H1 (cell line): ENCODE measurements around the gene RPTOR. TPM values are rescaled to one million over a fixed set of nuclear protein-coding genes. Genes with fewer than 3 reads are reported as not detected.

Experiments
- CTCF ChIA-PET: fragments of 300-600 bp; sonication (Branson Sonifier 250); formaldehyde crosslinking; loops from one replicate; lab custom pipeline; 2021; ENCODE audit not compliant: partially characterized antibody; lab: Charles Lee
- POLR2A ChIA-PET: fragments of 300-600 bp; sonication (Branson Sonifier 250); formaldehyde crosslinking; loops from one replicate; lab custom pipeline; 2021; ENCODE audit warnings: inconsistent platforms; ENCODE audit not compliant: partially characterized antibody; lab: Charles Lee
- DNase-seq, 2 experiments: peaks; one replicate each; pipeline versions ENCODE4 v3.0.0 to v3.0.0-alpha.2; 2010 to 2022; ENCODE audit warnings: low spot score in 2 of 2, low read depth in 1 of 2, mixed read lengths in 1 of 2
- FAIRE-seq: peaks from 2 replicates; lab custom pipeline; 2011; peaks lifted over from hg19 to GRCh38; lab: Jason Lieb, UNC
- H2AFZ ChIP-seq: 2 replicates; pipeline ENCODE4 v1.8.1; 2012; ENCODE audit warnings: low read length, inconsistent platforms
- H2AK5ac ChIP-seq: 2 replicates; pipeline ENCODE4 v1.6.1; 2013; ENCODE audit warnings: low read depth, low read length
- H2BK120ac ChIP-seq: replicated peaks from 2 replicates; pipeline ENCODE3; 2013; ENCODE audit warnings: low read depth, low read length, inconsistent platforms
- H2BK12ac ChIP-seq: 2 replicates; pipeline ENCODE4 v1.6.1; 2013; ENCODE audit warnings: low read depth, low read length
- H2BK15ac ChIP-seq: 2 replicates; pipeline ENCODE4 v1.6.1; 2013; ENCODE audit warnings: low read length
- H2BK20ac ChIP-seq: 2 replicates; pipeline ENCODE4 v1.6.1; 2013; ENCODE audit warnings: low read length
- H2BK5ac ChIP-seq: 2 replicates; pipeline ENCODE4 v1.6.1; 2013; ENCODE audit warnings: low read depth, low read length
- H3K14ac ChIP-seq: 2 replicates; pipeline ENCODE4 v1.6.1; 2013; ENCODE audit warnings: inconsistent platforms; ENCODE audit not compliant: insufficient read length
- H3K18ac ChIP-seq: 2 replicates; pipeline ENCODE4 v1.6.1; 2013; ENCODE audit warnings: low read length; ENCODE audit errors: extremely low read depth
- H3K23ac ChIP-seq: 2 replicates; pipeline ENCODE4 v1.6.1; 2013; ENCODE audit warnings: inconsistent platforms; ENCODE audit not compliant: insufficient read length
- H3K23me2 ChIP-seq: 2 replicates; pipeline ENCODE4 v1.6.1; 2013; ENCODE audit warnings: low read depth, low read length
- H3K27ac ChIP-seq: 2 replicates; pipeline ENCODE4 v1.6.1; 2011; ENCODE audit warnings: low read depth, low read length, inconsistent platforms
- H3K27me3 ChIP-seq, 4 experiments: replicated peaks in 1 of 4; 1 replicate in 1 of 4; 2 replicates in 3 of 4; pipeline versions ENCODE4 v1.6.1 to v1.8.1; 2011 to 2013; ENCODE audit warnings: low read length in 3 of 4, mild to moderate bottlenecking in 3 of 4, inconsistent platforms in 2 of 4, mixed read lengths in 2 of 4, moderate library complexity in 1 of 4; ENCODE audit not compliant: control insufficient read depth in 3 of 4, insufficient read depth in 3 of 4; ENCODE audit errors: extremely low read depth in 1 of 4
- H3K36me3 ChIP-seq, 4 experiments: 2 replicates each; pipeline versions ENCODE4 v1.6.1 to v1.8.1; 2011 to 2013; ENCODE audit warnings: mild to moderate bottlenecking in 4 of 4, low read length in 3 of 4, moderate library complexity in 2 of 4, control low read depth in 1 of 4, inconsistent platforms in 1 of 4; ENCODE audit not compliant: insufficient read depth in 4 of 4, control insufficient read depth in 2 of 4
- H3K4ac ChIP-seq: replicated peaks from 2 replicates; pipeline ENCODE3; 2013; ENCODE audit warnings: low read length, low read depth, mixed read lengths, inconsistent platforms; ENCODE audit not compliant: insufficient read length
- H3K4me1 ChIP-seq, 4 experiments: replicated peaks in 1 of 4; 1 replicate in 1 of 4; 2 replicates in 3 of 4; pipeline versions ENCODE4 v1.6.1 to v1.8.1; 2011 to 2013; ENCODE audit warnings: low read length in 3 of 4, inconsistent platforms in 2 of 4, mixed read lengths in 1 of 4; ENCODE audit not compliant: insufficient read depth in 4 of 4, control insufficient read depth in 3 of 4
- H3K4me2 ChIP-seq, 2 experiments: 2 replicates each; pipeline versions ENCODE4 v1.6.1 to v1.8.1; 2011 to 2013; ENCODE audit warnings: low read depth in 2 of 2, low read length in 2 of 2, control low read depth in 1 of 2, inconsistent platforms in 1 of 2, mild to moderate bottlenecking in 1 of 2; ENCODE audit not compliant: insufficient read depth in 1 of 2
- H3K4me3 ChIP-seq, 4 experiments: fragments of 200-600, 300-600 bp in 1 of 4; sonication (generic), shearing (Covaris generic), sonication (Bioruptor Twin) in 1 of 4; 2 replicates each; pipeline versions ENCODE4 v1.5.1 to v1.8.1; 2011 to 2016; ENCODE audit warnings: low read length in 4 of 4, low read depth in 3 of 4, control low read depth in 2 of 4, inconsistent platforms in 2 of 4, mild to moderate bottlenecking in 2 of 4, mixed read lengths in 1 of 4, moderate library complexity in 1 of 4; ENCODE audit not compliant: insufficient read depth in 2 of 4; ENCODE audit errors: extremely low read depth in 1 of 4
- H3K56ac ChIP-seq: replicated peaks from 2 replicates; pipeline ENCODE3; 2013; ENCODE audit warnings: low read depth, mild to moderate bottlenecking, mixed read lengths, low read length, inconsistent platforms; ENCODE audit not compliant: insufficient read length
- H3K79me1 ChIP-seq: 2 replicates; pipeline ENCODE4 v1.6.1; 2013; ENCODE audit warnings: low read depth, low read length, control low read depth
- H3K79me2 ChIP-seq, 2 experiments: 2 replicates each; pipeline versions ENCODE4 v1.6.1 to v1.8.1; 2012 to 2013; ENCODE audit warnings: low read length in 2 of 2, mild to moderate bottlenecking in 2 of 2, inconsistent platforms in 1 of 2; ENCODE audit not compliant: insufficient read depth in 2 of 2, control insufficient read depth in 1 of 2
- H3K9ac ChIP-seq, 4 experiments: replicated peaks in 1 of 4; 1 replicate in 1 of 4; 2 replicates in 3 of 4; pipeline versions ENCODE4 v1.6.1 to v1.8.1; 2011 to 2013; ENCODE audit warnings: low read depth in 3 of 4, low read length in 3 of 4, control low read depth in 2 of 4, mild to moderate bottlenecking in 2 of 4, moderate library complexity in 2 of 4, inconsistent platforms in 1 of 4; ENCODE audit errors: extremely low read depth in 1 of 4
- H3K9me3 ChIP-seq, 2 experiments: 2 replicates each; pipeline versions ENCODE4 v1.6.1 to v1.8.1; 2012 to 2013; ENCODE audit warnings: mild to moderate bottlenecking in 2 of 2, moderate library complexity in 2 of 2, control low read depth in 1 of 2, inconsistent platforms in 1 of 2, low read depth in 1 of 2, low read length in 1 of 2, mixed read lengths in 1 of 2; ENCODE audit not compliant: insufficient read depth in 2 of 2
- H4K20me1 ChIP-seq, 2 experiments: replicated peaks in 1 of 2; 2 replicates each; pipeline versions ENCODE3 to v1.8.1; 2011 to 2013; ENCODE audit warnings: inconsistent platforms in 2 of 2, low read length in 2 of 2, mild to moderate bottlenecking in 1 of 2; ENCODE audit not compliant: insufficient read depth in 2 of 2, control insufficient read depth in 1 of 2
- H4K5ac ChIP-seq: 2 replicates; pipeline ENCODE4 v1.6.1; 2013; ENCODE audit warnings: low read length, low read depth, mixed read lengths, inconsistent platforms; ENCODE audit not compliant: insufficient read length
- H4K8ac ChIP-seq: 2 replicates; pipeline ENCODE4 v1.8.0; 2013; ENCODE audit warnings: mild to moderate bottlenecking, moderate library complexity, low read length, inconsistent platforms; ENCODE audit not compliant: insufficient read depth; ENCODE audit errors: extremely low read depth
- H4K91ac ChIP-seq: replicated peaks from 2 replicates; pipeline ENCODE3; 2013; ENCODE audit warnings: low read length, mixed read lengths, inconsistent platforms; ENCODE audit not compliant: insufficient read length
- CHD2 ChIP-seq: IDR thresholded peaks from 2 replicates; pipeline ENCODE4 v1.6.1; 2012; ENCODE audit warnings: low read length, improper control_type of control experiment
- SIRT6 ChIP-seq: IDR thresholded peaks from one replicate; pipeline ENCODE4 v1.7.1; 2012; ENCODE audit warnings: low read length, inconsistent platforms
- TAF7 ChIP-seq: optimal IDR thresholded peaks from 2 replicates; pipeline ENCODE3; 2011; ENCODE audit warnings: low read depth, mild to moderate bottlenecking, inconsistent platforms, low read length, moderate library complexity, borderline replicate concordance
- ZNF274 ChIP-seq: IDR thresholded peaks from 2 replicates; pipeline ENCODE4 v1.7.0; 2012; ENCODE audit warnings: low read length, borderline replicate concordance; ENCODE audit errors: extremely low read depth
- WGBS, 2 experiments: shearing (Covaris generic) in 1 of 2; methylation state at CpG; one replicate each; pipeline versions ENCODE4 v1.1.6 to v1.1.7; 2013 to 2015; ENCODE audit warnings: low lambda C conversion rate in 2 of 2, mixed read lengths in 2 of 2, inconsistent platforms in 1 of 2, low coverage in 1 of 2, missing lambda C conversion rate in 1 of 2; ENCODE audit not compliant: insufficient replicate concordance in 2 of 2, insufficient coverage in 1 of 2, insufficient read length in 1 of 2; ENCODE audit errors: extremely low coverage in 1 of 2, missing lambda C conversion rate in 1 of 2; 5-methylcytosine and 5-hydroxymethylcytosine counted together
- polyA plus RNA-seq, 7 experiments: library from polyadenylated mRNA; depleted of rRNA in 3 of 7; stranded (reverse) in 5 of 7; unstranded in 2 of 7; fragments of >200 nt in 5 of 7; fragments of 200-250 nt in 2 of 7; gene quantifications; 1 replicate in 5 of 7; 2 replicates in 1 of 7; 4 replicates in 1 of 7; pipeline versions ENCODE4 v1.2.1 to v1.2.3, GENCODE V29; 2011 to 2013; ENCODE audit warnings: missing spikeins in 2 of 7, mixed read lengths in 2 of 7
- total RNA-seq: library from RNA; stranded (reverse); fragmentation: NEBNext Ultra II Directional; extraction: Animal tissue kit (Norgen Biotek cat#: 25700); gene quantifications from 2 replicates; pipeline ENCODE4 v1.2.1, GENCODE V29; 2021

RPTOR gene
- total and polyA plus RNA-seq, 2 of the 8 experiments (the other 6 are each of a cell fraction or from before 2014, with no cell fraction given) = 6.9 to 28.7 TPM

- Histone ChIP-seq H4K5ac (no peak overlapping the region), H3K56ac (no peak overlapping the region), H3K27ac (no peak overlapping the region), H3K18ac (no peak overlapping the region), H4K91ac (no peak overlapping the region), H3K36me3 (peaks cover 0 to 6% (median 3%) of the 10 kb centered on the region in 4 experiments; a peak in 4 of 8 replicates), H2BK120ac (no peak overlapping the region), H3K23ac (no peak overlapping the region), H3K79me2 (no peaks in the 10 kb centered on the region), H2AFZ (no peak overlapping the region), H3K23me2 (no peaks in the 10 kb centered on the region), H4K20me1 (peaks cover 0 to 3% of the 10 kb centered on the region in 2 experiments), H2AK5ac (no peak overlapping the region), H4K8ac (no peak overlapping the region), H2BK5ac (no peak overlapping the region), H3K27me3 (no peaks in the 10 kb centered on the region; a peak in 1 of 7 replicates), H2BK20ac (no peak overlapping the region), H2BK15ac (no peak overlapping the region), H3K9ac (no peak overlapping the region), H3K14ac (no peak overlapping the region), H2BK12ac (no peak overlapping the region), H3K4me2 (no peak overlapping the region), H3K9me3 (no peaks in the 10 kb centered on the region), H3K4me1 (no peaks in the 10 kb centered on the region), H3K4ac (no peak overlapping the region), H3K79me1 (no peaks in the 10 kb centered on the region), H3K4me3 (no peak overlapping the region)
- ChIA-PET POLR2A (no interaction called here), CTCF (interaction anchor here (0.7 to 2.0 kb wide), 4 partner anchors 10 to 78 kb away, joined by 3 to 8 read pairs (median 3); no protein-coding TSS in a partner anchor)
- FAIRE-seq = no peak
- 89% methylated on average over 35 of the region's 35 CpGs; no CpG with 5 or more reads in 1 of the 2 experiments for WGBS, 2 experiments
- no peak for DNase-seq
- TF ChIP-seq ZNF274 (no peak), TAF7 (no peak), SIRT6 (no peak), CHD2 (no peak)
These were observed 347.6 kb downstream of the RPTOR start for GRCh38 chr17:80892019-80892855.
